ENCODE measurements around the gene OPN4.

The OPN4 gene

DNA sequence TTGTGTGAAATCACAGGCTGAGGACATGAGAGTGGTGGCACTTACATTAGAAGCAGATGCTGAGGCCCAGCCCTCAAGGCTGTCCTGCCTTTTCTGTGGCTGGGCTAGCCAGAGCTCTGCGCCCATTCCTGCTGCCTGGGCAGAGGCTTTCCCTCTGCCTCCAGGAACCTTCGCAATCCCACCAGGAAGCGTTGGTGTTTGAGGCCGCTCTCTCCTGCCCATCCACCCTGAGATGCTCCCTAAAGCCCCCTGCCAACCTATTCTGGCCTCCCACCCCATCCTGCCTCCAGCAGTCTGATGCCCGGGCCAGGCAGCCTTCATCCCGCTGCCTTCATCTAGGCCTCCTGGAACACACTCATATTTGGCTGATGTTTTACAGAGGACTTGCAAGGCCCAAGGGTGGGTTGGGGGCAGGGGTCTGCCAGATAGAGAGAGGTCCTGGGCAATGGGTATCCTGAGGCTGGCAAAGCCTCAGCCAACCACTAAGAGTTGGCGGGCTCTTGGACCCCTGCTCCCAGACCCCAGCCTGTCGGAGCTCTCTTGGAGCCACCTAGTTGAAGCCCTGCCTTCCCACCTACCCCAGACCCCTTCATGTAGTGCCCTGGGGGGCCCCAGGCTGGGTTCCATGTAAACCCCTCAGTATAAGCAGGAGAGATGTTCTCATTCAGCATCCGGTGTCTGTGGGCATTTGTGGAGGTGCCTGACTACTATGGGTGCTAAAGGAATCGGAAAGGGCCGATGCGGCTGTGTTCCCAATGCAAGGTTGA, 46.7 kb downstream of the OPN4 start:
- Histone ChIP-seq H3K4me3 (replicated peaks; ENCODE audit: insufficient read depth, low read length) (no peak overlapping the region), H3K27ac (replicated peaks) (no peak overlapping the region), H3K27me3 (ENCODE audit: insufficient read depth, poor library complexity, severe bottlenecking) (no peaks in the 10 kb centered on the region)
- no peak for DNase-seq (ENCODE audit: low read depth in 1 of 2, low spot score in 1 of 2)
- TF ChIP-seq POLR2AphosphoS5 (IDR thresholded peaks at IDR 0.05; ENCODE audit: low read depth): no peak
- TF ChIP-seq GABPA (IDR thresholded peaks at IDR 0.05; ENCODE audit: low read depth): no peak
- TF ChIP-seq REST (IDR thresholded peaks at IDR 0.05; ENCODE audit: insufficient replicate concordance, low read depth): no peak
- no peak for TF ChIP-seq SPI1 (IDR thresholded peaks at IDR 0.05; ENCODE audit: borderline replicate concordance, low read depth)
- no peak for TF ChIP-seq CTCF (IDR thresholded peaks at IDR 0.05; ENCODE audit: insufficient read depth, low read length)

DNA sequence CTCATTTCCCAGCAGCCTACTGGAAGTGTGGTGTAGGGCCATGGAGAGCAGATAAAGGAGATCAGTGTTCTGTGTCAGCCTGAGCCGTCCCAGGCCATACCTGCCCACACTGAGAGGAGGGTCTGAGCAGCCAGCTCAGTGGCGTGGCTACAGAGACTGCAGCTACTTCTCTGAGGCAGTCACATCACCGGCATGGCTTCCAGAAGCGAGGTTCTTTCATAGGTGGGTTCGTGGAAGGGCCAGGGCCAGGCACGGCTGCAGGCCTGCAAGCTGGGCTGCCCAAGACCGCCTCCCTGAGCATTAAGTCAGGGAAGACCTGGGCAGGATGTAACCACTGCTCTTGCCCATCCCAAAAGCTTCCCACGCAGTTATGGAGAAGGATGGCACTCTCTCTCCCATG, 48.8 kb downstream of the OPN4 start:
- TF ChIP-seq CTCF (IDR thresholded peaks at IDR 0.05; ENCODE audit: insufficient read depth, low read length): no peak
- TF ChIP-seq REST (IDR thresholded peaks at IDR 0.05; ENCODE audit: insufficient replicate concordance, low read depth): no peak
- no peak for TF ChIP-seq GABPA (IDR thresholded peaks at IDR 0.05; ENCODE audit: low read depth)
- no peak overlapping the region for H3K27ac ChIP-seq (replicated peaks)
- no peak for DNase-seq (ENCODE audit: low read depth in 1 of 2, low spot score in 1 of 2)

DNA sequence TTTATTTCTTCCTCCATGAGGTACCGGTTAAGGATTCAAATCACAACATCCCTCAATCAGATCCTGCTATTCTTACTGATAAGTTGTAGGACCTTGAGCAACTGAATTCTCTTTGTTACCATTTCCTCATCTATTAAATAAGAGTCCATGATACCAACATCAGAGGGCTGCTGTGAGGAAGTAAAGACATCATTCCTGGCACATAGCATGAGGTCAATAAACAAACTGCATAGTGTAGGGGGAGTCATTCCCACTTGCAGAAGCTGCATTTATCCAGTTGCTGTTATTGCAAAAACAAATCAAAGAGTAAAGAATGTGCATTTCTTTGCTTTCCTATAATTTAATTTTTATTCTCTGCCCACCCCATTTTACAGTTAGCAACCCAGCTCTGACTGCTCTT, 50.8 kb downstream of the OPN4 start:
- Histone ChIP-seq H3K27me3 (ENCODE audit: insufficient read depth, poor library complexity, severe bottlenecking) (no peaks in the 10 kb centered on the region), H3K27ac (replicated peaks) (no peak overlapping the region), H3K4me3 (replicated peaks; ENCODE audit: insufficient read depth, low read length) (no peak overlapping the region)
- TF ChIP-seq GABPA (IDR thresholded peaks at IDR 0.05; ENCODE audit: low read depth) (no peak), REST (IDR thresholded peaks at IDR 0.05; ENCODE audit: insufficient replicate concordance, low read depth) (no peak), POLR2AphosphoS5 (IDR thresholded peaks at IDR 0.05; ENCODE audit: low read depth) (no peak), SPI1 (IDR thresholded peaks at IDR 0.05; ENCODE audit: borderline replicate concordance, low read depth) (no peak), CTCF (IDR thresholded peaks at IDR 0.05; ENCODE audit: insufficient read depth, low read length) (no peak)
- DNase-seq (ENCODE audit: low read depth in 1 of 2, low spot score in 1 of 2): no peak

More for the DNA sequence above, 48.8 kb downstream of the OPN4 start:
- H3K27me3 ChIP-seq (ENCODE audit: insufficient read depth, poor library complexity, severe bottlenecking): no peaks in the 10 kb centered on the region
- H3K4me3 ChIP-seq (replicated peaks; ENCODE audit: insufficient read depth, low read length): no peak overlapping the region

All from HL-60 (cell line).